ENCODE data around the gene LEMD3. TPM values are rescaled to one million over a fixed set of nuclear protein-coding genes. Genes with fewer than 3 reads are reported as not detected.
A peak's percentile ranks its signal among the peaks of the same experiment; 100 is the strongest.

LEMD3 gene
- total RNA-seq, 1 donor from 2014 or later = 31.9 TPM

GRCh38 chr12:65123435-65124063 lies 45.8 kb upstream of the LEMD3 start:
- H3K36me3 ChIP-seq = no peaks in the 10 kb centered on the region
- ATAC-seq (no peak), DNase-seq (no peak)
- intact Hi-C loops (cut with DNase I) = loop anchor here (5.0 kb wide), 1 partner anchor 231 kb away; no protein-coding TSS in a partner anchor
- H3K4me3 ChIP-seq = no peak overlapping the region
- peaks cover 42% of the 10 kb centered on the region for H3K27me3 ChIP-seq (ENCODE audit: low read depth)
- peaks cover 6% of the 10 kb centered on the region for H3K4me1 ChIP-seq
- peak; percentile 58 for TF ChIP-seq CTCF (IDR thresholded peaks at IDR 0.05)
- H3K9me3 ChIP-seq = no peaks in the 10 kb centered on the region
- H3K27ac ChIP-seq = no peak overlapping the region

- DNase-seq = no peak
- no peak overlapping the region for H3K27ac ChIP-seq
- ATAC-seq = no peak
- intact Hi-C loops (cut with DNase I) = no loop called here
- H3K4me1 ChIP-seq = peaks cover 6% of the 10 kb centered on the region
- peaks cover 27% of the 10 kb centered on the region for H3K27me3 ChIP-seq (ENCODE audit: low read depth)
- H3K4me3 ChIP-seq = no peak overlapping the region
- no peaks in the 10 kb centered on the region for H3K9me3 ChIP-seq
- no peaks in the 10 kb centered on the region for H3K36me3 ChIP-seq
- TF ChIP-seq CTCF (IDR thresholded peaks at IDR 0.05) = no peak
These were observed 44.1 kb upstream of the LEMD3 start for GRCh38 chr12:65125247-65125646.

- Histone ChIP-seq H3K4me3 (no peak overlapping the region), H3K27me3 (ENCODE audit: low read depth) (peaks cover 20% of the 10 kb centered on the region), H3K4me1 (peaks cover 2% of the 10 kb centered on the region), H3K36me3 (no peaks in the 10 kb centered on the region), H3K27ac (no peak overlapping the region), H3K9me3 (no peaks in the 10 kb centered on the region)
- intact Hi-C loops (cut with DNase I) = no loop called here
- ATAC-seq = no peak
- TF ChIP-seq CTCF (IDR thresholded peaks at IDR 0.05) = no peak
- DNase-seq = no peak
These were observed 43.4 kb upstream of the LEMD3 start for GRCh38 chr12:65125975-65126374.

GRCh38 chr12:65126482-65126881 lies 42.9 kb upstream of the LEMD3 start:
- no peak overlapping the region for H3K27ac ChIP-seq
- intact Hi-C loops (cut with DNase I) = no loop called here

GRCh38 chr12:65133879-65134278 lies 35.5 kb upstream of the LEMD3 start:
- no peak overlapping the region for H3K4me3 ChIP-seq
- peaks cover 10% of the 10 kb centered on the region for H3K9me3 ChIP-seq
- no peak for DNase-seq
- intact Hi-C loops (cut with DNase I) = no loop called here
- no peaks in the 10 kb centered on the region for H3K27me3 ChIP-seq (ENCODE audit: low read depth)
- ATAC-seq = no peak
- H3K4me1 ChIP-seq = no peaks in the 10 kb centered on the region
- no peak overlapping the region for H3K27ac ChIP-seq
- H3K36me3 ChIP-seq = no peaks in the 10 kb centered on the region
- TF ChIP-seq CTCF (IDR thresholded peaks at IDR 0.05) = no peak

More at GRCh38 chr12:65126482-65126881, 42.9 kb upstream of the LEMD3 start:
- TF ChIP-seq CTCF (IDR thresholded peaks at IDR 0.05) = no peak
- DNase-seq (no peak), ATAC-seq (no peak)
- Histone ChIP-seq H3K27me3 (ENCODE audit: low read depth) (peaks cover 15% of the 10 kb centered on the region), H3K4me1 (no peaks in the 10 kb centered on the region), H3K9me3 (no peaks in the 10 kb centered on the region), H3K4me3 (no peak overlapping the region), H3K36me3 (no peaks in the 10 kb centered on the region)
